WI38 (cell line): ENCODE data around the gene ZBTB20.

Source experiments
- H3K4me3 ChIP-seq: 2 replicates; pipeline ENCODE4 v1.5.1; 2011; ENCODE audit warnings: low read depth, mild to moderate bottlenecking, control low read depth, low read length
- CTCF ChIP-seq: IDR thresholded peaks from 2 replicates; pipeline ENCODE4 v1.5.1; 2012; ENCODE audit warnings: low read depth, mild to moderate bottlenecking, control low read depth, low read length

ZBTB20 gene

GRCh38 chr3:114378760-114379159, 768.3 kb downstream of the ZBTB20 start:
- no peak for TF ChIP-seq CTCF
- H3K4me3 ChIP-seq = no peak overlapping the region

- TF ChIP-seq CTCF = no peak
- no peak overlapping the region for H3K4me3 ChIP-seq
These were observed 769.7 kb downstream of the ZBTB20 start for GRCh38 chr3:114377426-114377825.

GRCh38 chr3:114376516-114377185, 770.4 kb downstream of the ZBTB20 start:
- TF ChIP-seq CTCF = no peak
- no peak overlapping the region for H3K4me3 ChIP-seq

GRCh38 chr3:114375608-114376421, 771.3 kb downstream of the ZBTB20 start:
- no peak for TF ChIP-seq CTCF
- no peak overlapping the region for H3K4me3 ChIP-seq

- no peak for TF ChIP-seq CTCF
- no peak overlapping the region for H3K4me3 ChIP-seq
These were observed 772.6 kb downstream of the ZBTB20 start for GRCh38 chr3:114374433-114374990.

- TF ChIP-seq CTCF = no peak
- no peak overlapping the region for H3K4me3 ChIP-seq
These were observed 776.4 kb downstream of the ZBTB20 start for GRCh38 chr3:114370537-114371174.
